Suprapubic skin (tissue), 4 donors: ENCODE data around the gene ENGASE.

Experiments used
- EP300 ChIP-seq: sonication (generic); formaldehyde crosslinking; IDR thresholded peaks from one replicate; pipeline ENCODE4 v1.6.1; 2017; ENCODE audit warnings: antibody characterized with exemption
- POLR2A ChIP-seq, 2 donors: fragments of 450-650 bp; IDR thresholded peaks; one replicate each; pipeline ENCODE4 v1.6.1; 2017; ENCODE audit warnings: antibody characterized with exemption in 2 of 2, mild to moderate bottlenecking in 2 of 2, moderate library complexity in 2 of 2
- POLR2AphosphoS5 ChIP-seq, 3 donors: sonication (generic); formaldehyde crosslinking; IDR thresholded peaks; one replicate each; pipeline ENCODE4 v1.6.1; 2017; ENCODE audit warnings: antibody characterized with exemption in 3 of 3
- TF ChIP-seq, protein P1 (sequence below), 2 donors: fragments of 200-600 bp in 1 of 2; fragments of 450-650 bp in 1 of 2; sonication (generic) in 1 of 2; IDR thresholded peaks; one replicate each; pipeline ENCODE4 v1.5.1; 2016 to 2019; ENCODE audit warnings: antibody characterized with exemption in 2 of 2, mild to moderate bottlenecking in 1 of 2, moderate library complexity in 1 of 2

DNA sequence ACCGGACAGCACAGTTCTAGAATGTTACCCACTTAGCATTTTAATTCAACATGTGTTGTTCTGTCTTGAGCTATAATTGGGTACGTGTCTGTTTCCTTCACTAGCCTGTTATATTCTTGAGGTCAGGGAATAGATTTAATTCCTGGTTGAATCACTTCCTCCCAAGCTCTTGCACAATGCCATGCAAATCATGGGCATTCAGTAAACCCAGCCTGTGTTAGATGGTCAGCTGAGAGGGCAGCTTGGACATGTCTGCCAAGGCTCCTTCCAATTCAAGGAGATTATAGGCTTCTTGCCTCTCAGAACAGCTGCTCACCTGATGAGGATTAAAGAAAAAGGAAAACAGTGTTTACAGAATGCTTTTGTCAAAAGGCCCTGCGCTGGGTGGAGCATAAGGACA, 38.0 kb upstream of the ENGASE start:
- TF ChIP-seq, protein P1, sequence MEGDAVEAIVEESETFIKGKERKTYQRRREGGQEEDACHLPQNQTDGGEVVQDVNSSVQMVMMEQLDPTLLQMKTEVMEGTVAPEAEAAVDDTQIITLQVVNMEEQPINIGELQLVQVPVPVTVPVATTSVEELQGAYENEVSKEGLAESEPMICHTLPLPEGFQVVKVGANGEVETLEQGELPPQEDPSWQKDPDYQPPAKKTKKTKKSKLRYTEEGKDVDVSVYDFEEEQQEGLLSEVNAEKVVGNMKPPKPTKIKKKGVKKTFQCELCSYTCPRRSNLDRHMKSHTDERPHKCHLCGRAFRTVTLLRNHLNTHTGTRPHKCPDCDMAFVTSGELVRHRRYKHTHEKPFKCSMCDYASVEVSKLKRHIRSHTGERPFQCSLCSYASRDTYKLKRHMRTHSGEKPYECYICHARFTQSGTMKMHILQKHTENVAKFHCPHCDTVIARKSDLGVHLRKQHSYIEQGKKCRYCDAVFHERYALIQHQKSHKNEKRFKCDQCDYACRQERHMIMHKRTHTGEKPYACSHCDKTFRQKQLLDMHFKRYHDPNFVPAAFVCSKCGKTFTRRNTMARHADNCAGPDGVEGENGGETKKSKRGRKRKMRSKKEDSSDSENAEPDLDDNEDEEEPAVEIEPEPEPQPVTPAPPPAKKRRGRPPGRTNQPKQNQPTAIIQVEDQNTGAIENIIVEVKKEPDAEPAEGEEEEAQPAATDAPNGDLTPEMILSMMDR (IDR thresholded peaks at IDR 0.05): no peak
- TF ChIP-seq POLR2A (IDR thresholded peaks at IDR 0.05): no peak
- no peak for TF ChIP-seq EP300
- TF ChIP-seq POLR2AphosphoS5 (IDR thresholded peaks at IDR 0.05): peak in 1 of 3 donors; percentile 48
